Ishikawa (cell line): ENCODE results near the gene TSC1.

Experiments used
- CEBPB ChIP-seq: IDR thresholded peaks from 2 replicates; pipeline ENCODE4 v1.6.1; 2012
- CREB1 ChIP-seq: IDR thresholded peaks from 2 replicates; pipeline ENCODE4 v1.6.1; 2012; ENCODE audit warnings: low read depth
- EGR1 ChIP-seq: IDR thresholded peaks from 2 replicates; pipeline ENCODE4 v1.6.1; 2012
- EP300 ChIP-seq: IDR thresholded peaks from 2 replicates; pipeline ENCODE4 v1.6.1; 2012; ENCODE audit warnings: borderline replicate concordance
- FOXM1 ChIP-seq: IDR thresholded peaks from 2 replicates; pipeline ENCODE4 v1.6.1; 2012; ENCODE audit warnings: low read depth, borderline replicate concordance
- NFIC ChIP-seq: IDR thresholded peaks from 2 replicates; pipeline ENCODE4 v1.6.1; 2012
- TAF1 ChIP-seq: IDR thresholded peaks from 2 replicates; pipeline ENCODE4 v1.6.1; 2012; ENCODE audit warnings: low read depth, mild to moderate bottlenecking
- TCF12 ChIP-seq: IDR thresholded peaks from 2 replicates; pipeline ENCODE4 v1.6.1; 2012; ENCODE audit warnings: low read depth
- TEAD4 ChIP-seq: IDR thresholded peaks from 2 replicates; pipeline ENCODE4 v1.6.1; 2012
- YY1 ChIP-seq: IDR thresholded peaks from 2 replicates; pipeline ENCODE4 v1.6.1; 2012; ENCODE audit warnings: low read depth
- ZBTB7A ChIP-seq: IDR thresholded peaks from 2 replicates; pipeline ENCODE4 v1.6.1; 2012; ENCODE audit warnings: low read depth
- TF ChIP-seq, protein P1 (sequence below): IDR thresholded peaks from 2 replicates; pipeline ENCODE4 v1.6.1; 2012; ENCODE audit warnings: low read depth, mild to moderate bottlenecking
- TF ChIP-seq, protein P2 (sequence below): IDR thresholded peaks from 2 replicates; pipeline ENCODE4 v1.6.1; 2012

DNA sequence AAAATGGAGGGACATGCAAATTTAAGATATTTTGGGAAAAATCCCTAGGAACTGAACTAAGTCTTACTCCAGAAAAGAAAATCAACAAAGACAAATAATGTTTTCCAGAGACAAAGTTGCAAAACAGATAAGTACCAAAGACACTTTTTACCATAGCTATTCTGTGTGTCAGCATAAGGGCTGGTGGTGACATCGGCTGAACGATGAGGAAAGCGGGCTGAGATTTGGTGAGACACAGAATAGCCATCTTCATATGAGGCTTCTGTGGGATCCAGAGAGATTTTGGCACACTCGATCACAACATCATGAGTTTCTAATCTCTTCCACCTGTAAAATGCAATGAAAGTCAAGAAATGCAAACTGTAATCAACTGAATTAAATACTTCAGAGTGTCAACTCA lies 32.3 kb downstream of the TSC1 start:
- no peak for TF ChIP-seq EP300
- TF ChIP-seq, protein P1, sequence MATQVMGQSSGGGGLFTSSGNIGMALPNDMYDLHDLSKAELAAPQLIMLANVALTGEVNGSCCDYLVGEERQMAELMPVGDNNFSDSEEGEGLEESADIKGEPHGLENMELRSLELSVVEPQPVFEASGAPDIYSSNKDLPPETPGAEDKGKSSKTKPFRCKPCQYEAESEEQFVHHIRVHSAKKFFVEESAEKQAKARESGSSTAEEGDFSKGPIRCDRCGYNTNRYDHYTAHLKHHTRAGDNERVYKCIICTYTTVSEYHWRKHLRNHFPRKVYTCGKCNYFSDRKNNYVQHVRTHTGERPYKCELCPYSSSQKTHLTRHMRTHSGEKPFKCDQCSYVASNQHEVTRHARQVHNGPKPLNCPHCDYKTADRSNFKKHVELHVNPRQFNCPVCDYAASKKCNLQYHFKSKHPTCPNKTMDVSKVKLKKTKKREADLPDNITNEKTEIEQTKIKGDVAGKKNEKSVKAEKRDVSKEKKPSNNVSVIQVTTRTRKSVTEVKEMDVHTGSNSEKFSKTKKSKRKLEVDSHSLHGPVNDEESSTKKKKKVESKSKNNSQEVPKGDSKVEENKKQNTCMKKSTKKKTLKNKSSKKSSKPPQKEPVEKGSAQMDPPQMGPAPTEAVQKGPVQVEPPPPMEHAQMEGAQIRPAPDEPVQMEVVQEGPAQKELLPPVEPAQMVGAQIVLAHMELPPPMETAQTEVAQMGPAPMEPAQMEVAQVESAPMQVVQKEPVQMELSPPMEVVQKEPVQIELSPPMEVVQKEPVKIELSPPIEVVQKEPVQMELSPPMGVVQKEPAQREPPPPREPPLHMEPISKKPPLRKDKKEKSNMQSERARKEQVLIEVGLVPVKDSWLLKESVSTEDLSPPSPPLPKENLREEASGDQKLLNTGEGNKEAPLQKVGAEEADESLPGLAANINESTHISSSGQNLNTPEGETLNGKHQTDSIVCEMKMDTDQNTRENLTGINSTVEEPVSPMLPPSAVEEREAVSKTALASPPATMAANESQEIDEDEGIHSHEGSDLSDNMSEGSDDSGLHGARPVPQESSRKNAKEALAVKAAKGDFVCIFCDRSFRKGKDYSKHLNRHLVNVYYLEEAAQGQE, result no peak
- no peak for TF ChIP-seq CREB1
- TF ChIP-seq YY1, result no peak
- TF ChIP-seq, protein P2, sequence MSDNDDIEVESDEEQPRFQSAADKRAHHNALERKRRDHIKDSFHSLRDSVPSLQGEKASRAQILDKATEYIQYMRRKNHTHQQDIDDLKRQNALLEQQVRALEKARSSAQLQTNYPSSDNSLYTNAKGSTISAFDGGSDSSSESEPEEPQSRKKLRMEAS, result no peak
- TF ChIP-seq EGR1, result no peak
- TF ChIP-seq CEBPB, result no peak
- TF ChIP-seq ZBTB7A, result no peak
- no peak for TF ChIP-seq FOXM1
- no peak for TF ChIP-seq TCF12
- TF ChIP-seq TEAD4, result no peak
- TF ChIP-seq TAF1, result no peak
- TF ChIP-seq NFIC, result no peak
